HCT116 (cell line): ENCODE measurements around the gene ARMC3. TPM values are rescaled to one million over a fixed set of nuclear protein-coding genes. Genes with fewer than 3 reads are reported as not detected.

Experiments used
- ATAC-seq: fragments of 200-7000 bp; cut with Tn5 transposase; 2 replicates; pipeline ENCODE4 v1.9.1; 2020; ENCODE audit warnings: mild to moderate bottlenecking, moderate library complexity
- BruUV-seq: library from RNA; stranded (reverse); fragments of 400-500 nt; replicated peaks from 2 replicates; lab custom pipeline; 2021; lab: Mats Ljungman, UMichigan
- CTCF ChIA-PET: fragments of 300-600 bp; sonication (Branson Sonifier 250); formaldehyde crosslinking; loops from one replicate; lab custom pipeline; 2021; ENCODE audit warnings: antibody characterized with exemption; lab: Charles Lee
- POLR2A ChIA-PET: fragments of 300-600, 350-600 bp; sonication (Branson Sonifier 250); formaldehyde crosslinking; loops from one replicate; lab custom pipeline; 2021; ENCODE audit warnings: antibody characterized with exemption; lab: Charles Lee
- RAD21 ChIA-PET, 2 experiments: fragments of 300-600 bp; sonication (Branson Sonifier 250); formaldehyde crosslinking; loops; one replicate each; lab custom pipeline; 2023; ENCODE audit warnings: low total read pairs in 2 of 2; ENCODE audit not compliant: uncharacterized antibody in 2 of 2, unreplicated experiment in 2 of 2, low non-redundant PET in 1 of 2; lab: Charles Lee
- DNase-seq: peaks from one replicate; pipeline ENCODE4 v3.0.0-alpha.2; 2010; ENCODE audit warnings: low read depth, low spot score
- H2AFZ ChIP-seq: fragments of 200-600 bp; shearing (Covaris generic), sonication (generic); 2 replicates; pipeline ENCODE4 v1.6.1; 2017; ENCODE audit warnings: low read depth, mixed run types, mixed read lengths, antibody characterized with exemption, low read length; ENCODE audit not compliant: poor library complexity, severe bottlenecking
- H3K27ac ChIP-seq: 2 replicates; pipeline ENCODE4 v1.5.1; 2012; ENCODE audit warnings: low read depth, low read length
- H3K27me3 ChIP-seq: fragments of 200-600 bp; sonication (generic); 2 replicates; pipeline ENCODE4 v1.6.1; 2016; ENCODE audit warnings: mixed run types, low read length, mixed read lengths; ENCODE audit not compliant: insufficient read depth
- H3K36me3 ChIP-seq, 2 experiments: fragments of 200-500 bp in 1 of 2; fragments of 200-600 bp in 1 of 2; sonication (Bioruptor generic) in 1 of 2; sonication (generic) in 1 of 2; 2 replicates each; pipeline versions ENCODE4 v1.5.1 to v1.6.1; 2014 to 2016; ENCODE audit warnings: low read length in 2 of 2, inconsistent platforms in 1 of 2, mixed read lengths in 1 of 2, mixed run types in 1 of 2; ENCODE audit not compliant: insufficient read depth in 2 of 2, control insufficient read depth in 1 of 2
- H3K4me1 ChIP-seq, 2 experiments: fragments of 200-600 bp in 1 of 2; sonication (generic) in 1 of 2; 2 replicates each; pipeline versions ENCODE4 v1.5.1 to v1.6.1; 2012 to 2017; ENCODE audit warnings: low read length in 2 of 2, inconsistent platforms in 1 of 2, mild to moderate bottlenecking in 1 of 2, mixed read lengths in 1 of 2, mixed run types in 1 of 2, moderate library complexity in 1 of 2; ENCODE audit not compliant: insufficient read depth in 2 of 2, control insufficient read depth in 1 of 2
- H3K4me2 ChIP-seq: fragments of 200-600 bp; sonication (generic); 2 replicates; pipeline ENCODE4 v1.6.1; 2017; ENCODE audit warnings: mixed run types, low read length, mixed read lengths
- H3K4me3 ChIP-seq, 2 experiments: fragments of 200-600 bp in 1 of 2; sonication (generic) in 1 of 2; replicated peaks in 1 of 2; 2 replicates each; pipeline ENCODE4 v1.5.1; 2011 to 2016; ENCODE audit warnings: low read length in 2 of 2, control low read depth in 1 of 2, low read depth in 1 of 2, mild to moderate bottlenecking in 1 of 2, mixed read lengths in 1 of 2, mixed run types in 1 of 2
- H3K79me2 ChIP-seq: fragments of 200-600 bp; sonication (generic); 2 replicates; pipeline ENCODE4 v1.6.1; 2017; ENCODE audit warnings: mild to moderate bottlenecking, mixed run types, low read length, moderate library complexity, mixed read lengths; ENCODE audit not compliant: insufficient read depth
- H3K9ac ChIP-seq: fragments of 200-600 bp; sonication (generic); 2 replicates; pipeline ENCODE4 v1.6.1; 2016; ENCODE audit warnings: low read length, mixed read lengths
- H3K9me2 ChIP-seq: fragments of 200-600 bp; sonication (generic), shearing (Covaris generic); 2 replicates; pipeline ENCODE4 v1.6.1; 2017; ENCODE audit warnings: mixed run types, mild to moderate bottlenecking, moderate library complexity; ENCODE audit not compliant: insufficient read depth
- H3K9me3 ChIP-seq, 2 experiments: fragments of 200-500 bp in 1 of 2; fragments of 200-600 bp in 1 of 2; sonication (Bioruptor generic) in 1 of 2; sonication (generic) in 1 of 2; 2 replicates each; pipeline ENCODE4 v1.6.1; 2014 to 2017; ENCODE audit warnings: low read length in 2 of 2, mixed read lengths in 2 of 2, inconsistent platforms in 1 of 2, low read depth in 1 of 2, mild to moderate bottlenecking in 1 of 2, mixed run types in 1 of 2, moderate library complexity in 1 of 2; ENCODE audit not compliant: control insufficient read depth in 1 of 2, insufficient read depth in 1 of 2
- H4K20me1 ChIP-seq: fragments of 200-600 bp; sonication (generic), shearing (Covaris generic); 2 replicates; pipeline ENCODE4 v1.6.1; 2017; ENCODE audit warnings: mixed run types, mild to moderate bottlenecking, moderate library complexity; ENCODE audit not compliant: insufficient read depth
- CBX3 ChIP-seq: IDR thresholded peaks from 2 replicates; pipeline ENCODE4 v1.6.1; 2012; ENCODE audit warnings: low read depth
- CEBPB ChIP-seq: IDR thresholded peaks from 2 replicates; pipeline ENCODE4 v1.6.1; 2012; ENCODE audit warnings: low read depth
- EGR1 ChIP-seq: IDR thresholded peaks from 2 replicates; pipeline ENCODE4 v1.6.1; 2012; ENCODE audit warnings: low read depth
- ELF1 ChIP-seq: IDR thresholded peaks from 2 replicates; pipeline ENCODE4 v1.6.1; 2012; ENCODE audit warnings: low read depth, borderline replicate concordance
- EZH2phosphoT487 ChIP-seq: fragments of 200-600 bp; IDR thresholded peaks from 2 replicates; pipeline ENCODE4 v1.6.1; 2018; ENCODE audit warnings: antibody characterized with exemption, borderline replicate concordance
- FOSL1 ChIP-seq: IDR thresholded peaks from 2 replicates; pipeline ENCODE4 v1.6.1; 2012; ENCODE audit warnings: low read depth
- JUND ChIP-seq: IDR thresholded peaks from 2 replicates; pipeline ENCODE4 v1.6.1; 2012
- POLR2A ChIP-seq: IDR thresholded peaks from 2 replicates; pipeline ENCODE4 v1.7.0; 2011; ENCODE audit warnings: borderline replicate concordance; ENCODE audit not compliant: insufficient read depth, insufficient read length; ENCODE audit errors: extremely low read depth
- POLR2AphosphoS5 ChIP-seq: IDR thresholded peaks from 2 replicates; pipeline ENCODE4 v1.6.1; 2011; ENCODE audit warnings: mild to moderate bottlenecking, low read depth, low read length, moderate library complexity
- RAD21 ChIP-seq: IDR thresholded peaks from 2 replicates; pipeline ENCODE4 v1.6.1; 2012; ENCODE audit warnings: low read depth, mild to moderate bottlenecking
- SIN3A ChIP-seq: IDR thresholded peaks from 2 replicates; pipeline ENCODE4 v1.6.1; 2012; ENCODE audit warnings: low read depth
- TCF7L2 ChIP-seq: IDR thresholded peaks from 2 replicates; pipeline ENCODE4 v1.7.0; 2011; ENCODE audit warnings: borderline replicate concordance, inconsistent platforms; ENCODE audit not compliant: insufficient read depth, insufficient read length; ENCODE audit errors: extremely low read depth
- ZFX ChIP-seq: fragments of 450-650 bp; IDR thresholded peaks from 2 replicates; pipeline ENCODE4 v1.6.1; 2017
- ZNF274 ChIP-seq: fragments of 200-500 bp; sonication (Bioruptor generic); IDR thresholded peaks from 2 replicates; pipeline ENCODE4 v1.6.1; 2014; ENCODE audit warnings: mild to moderate bottlenecking, low read depth, low read length, inconsistent platforms
- intact Hi-C: fragments of 100-400 bp; cut with micrococcal nuclease; formaldehyde crosslinking; loops from 2 replicates; pipeline ENCODE4 v1.10.0; 2022
- total RNA-seq: library from RNA; stranded (reverse); gene quantifications from one replicate; pipeline ENCODE4 v1.2.1, GENCODE V29; 2021; ENCODE audit not compliant: unreplicated experiment
- TF ChIP-seq, protein P1 (sequence below): IDR thresholded peaks from 2 replicates; pipeline ENCODE4 v1.6.1; 2012; ENCODE audit warnings: low read depth
- TF ChIP-seq, protein P2 (sequence below): IDR thresholded peaks from 2 replicates; pipeline ENCODE4 v1.6.1; 2011; ENCODE audit warnings: mild to moderate bottlenecking, low read length, moderate library complexity; ENCODE audit not compliant: insufficient replicate concordance; ENCODE audit errors: extremely low read depth
- TF ChIP-seq, protein P3 (sequence below), 3 experiments: fragments of 200-600 bp in 1 of 3; sonication (generic) in 1 of 3; IDR thresholded peaks in 2 of 3; conservative IDR thresholded peaks in 1 of 3; 2 replicates each; pipeline ENCODE4 v1.5.1; 2012 to 2017; ENCODE audit warnings: low read depth in 2 of 3, low read length in 2 of 3, antibody characterized with exemption in 1 of 3, borderline replicate concordance in 1 of 3, control low read depth in 1 of 3, mild to moderate bottlenecking in 1 of 3, mixed read lengths in 1 of 3, mixed run types in 1 of 3, moderate library complexity in 1 of 3; ENCODE audit not compliant: insufficient read depth in 1 of 3
- TF ChIP-seq, protein P4 (sequence below): IDR thresholded peaks from 2 replicates; pipeline ENCODE4 v1.6.1; 2012
- TF ChIP-seq, protein P5 (sequence below): IDR thresholded peaks from 2 replicates; pipeline ENCODE4 v1.6.1; 2012

ARMC3 gene
- total RNA-seq, 1 experiment from 2014 or later, result 2.6 TPM

DNA sequence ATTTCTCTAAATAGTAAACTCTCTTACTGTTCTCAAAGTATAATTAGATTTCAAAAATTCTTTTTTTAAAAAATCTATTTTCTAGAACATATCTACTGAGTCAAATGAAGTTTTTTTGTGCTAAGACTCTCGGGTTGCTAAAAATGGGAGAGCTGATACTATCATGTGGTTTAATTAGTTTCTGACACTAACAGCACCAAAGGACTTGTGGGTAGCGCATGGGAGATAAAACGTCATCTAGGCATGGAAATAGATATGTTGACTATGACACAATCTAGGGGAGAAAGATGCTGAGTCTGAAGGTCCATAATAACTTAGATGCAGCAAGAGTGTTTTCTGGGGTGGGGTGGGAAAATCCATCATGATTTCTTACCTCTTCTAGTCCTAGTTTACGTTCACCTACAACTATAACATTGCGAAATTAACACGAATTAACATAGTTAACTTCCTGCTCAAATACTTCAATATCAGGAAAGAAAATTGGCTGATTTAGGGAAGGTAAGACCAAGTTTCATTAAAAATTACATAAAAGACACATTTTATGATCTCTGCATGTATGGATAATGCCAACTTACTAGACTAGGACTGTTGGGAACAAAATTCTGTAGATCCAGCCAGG is 14.3 kb upstream of the ARMC3 start:
- intact Hi-C loops, result no loop called here
- ATAC-seq, result no peak
- CTCF ChIA-PET, result no interaction called here
- Histone ChIP-seq H3K27ac (no peak overlapping the region), H3K79me2 (no peaks in the 10 kb centered on the region), H3K27me3 (no peaks in the 10 kb centered on the region), H3K9ac (no peak overlapping the region), H2AFZ (no peak overlapping the region)
- TF ChIP-seq POLR2A (no peak), EGR1 (no peak), POLR2AphosphoS5 (no peak), EZH2phosphoT487 (no peak), ZNF274 (no peak), CBX3 (no peak), SIN3A (no peak), ZFX (no peak), TCF7L2 (no peak), RAD21 (no peak), JUND (no peak), ELF1 (no peak), FOSL1 (no peak), CEBPB (no peak)
- TF ChIP-seq, protein P1, sequence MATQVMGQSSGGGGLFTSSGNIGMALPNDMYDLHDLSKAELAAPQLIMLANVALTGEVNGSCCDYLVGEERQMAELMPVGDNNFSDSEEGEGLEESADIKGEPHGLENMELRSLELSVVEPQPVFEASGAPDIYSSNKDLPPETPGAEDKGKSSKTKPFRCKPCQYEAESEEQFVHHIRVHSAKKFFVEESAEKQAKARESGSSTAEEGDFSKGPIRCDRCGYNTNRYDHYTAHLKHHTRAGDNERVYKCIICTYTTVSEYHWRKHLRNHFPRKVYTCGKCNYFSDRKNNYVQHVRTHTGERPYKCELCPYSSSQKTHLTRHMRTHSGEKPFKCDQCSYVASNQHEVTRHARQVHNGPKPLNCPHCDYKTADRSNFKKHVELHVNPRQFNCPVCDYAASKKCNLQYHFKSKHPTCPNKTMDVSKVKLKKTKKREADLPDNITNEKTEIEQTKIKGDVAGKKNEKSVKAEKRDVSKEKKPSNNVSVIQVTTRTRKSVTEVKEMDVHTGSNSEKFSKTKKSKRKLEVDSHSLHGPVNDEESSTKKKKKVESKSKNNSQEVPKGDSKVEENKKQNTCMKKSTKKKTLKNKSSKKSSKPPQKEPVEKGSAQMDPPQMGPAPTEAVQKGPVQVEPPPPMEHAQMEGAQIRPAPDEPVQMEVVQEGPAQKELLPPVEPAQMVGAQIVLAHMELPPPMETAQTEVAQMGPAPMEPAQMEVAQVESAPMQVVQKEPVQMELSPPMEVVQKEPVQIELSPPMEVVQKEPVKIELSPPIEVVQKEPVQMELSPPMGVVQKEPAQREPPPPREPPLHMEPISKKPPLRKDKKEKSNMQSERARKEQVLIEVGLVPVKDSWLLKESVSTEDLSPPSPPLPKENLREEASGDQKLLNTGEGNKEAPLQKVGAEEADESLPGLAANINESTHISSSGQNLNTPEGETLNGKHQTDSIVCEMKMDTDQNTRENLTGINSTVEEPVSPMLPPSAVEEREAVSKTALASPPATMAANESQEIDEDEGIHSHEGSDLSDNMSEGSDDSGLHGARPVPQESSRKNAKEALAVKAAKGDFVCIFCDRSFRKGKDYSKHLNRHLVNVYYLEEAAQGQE, result no peak
- TF ChIP-seq, protein P2, sequence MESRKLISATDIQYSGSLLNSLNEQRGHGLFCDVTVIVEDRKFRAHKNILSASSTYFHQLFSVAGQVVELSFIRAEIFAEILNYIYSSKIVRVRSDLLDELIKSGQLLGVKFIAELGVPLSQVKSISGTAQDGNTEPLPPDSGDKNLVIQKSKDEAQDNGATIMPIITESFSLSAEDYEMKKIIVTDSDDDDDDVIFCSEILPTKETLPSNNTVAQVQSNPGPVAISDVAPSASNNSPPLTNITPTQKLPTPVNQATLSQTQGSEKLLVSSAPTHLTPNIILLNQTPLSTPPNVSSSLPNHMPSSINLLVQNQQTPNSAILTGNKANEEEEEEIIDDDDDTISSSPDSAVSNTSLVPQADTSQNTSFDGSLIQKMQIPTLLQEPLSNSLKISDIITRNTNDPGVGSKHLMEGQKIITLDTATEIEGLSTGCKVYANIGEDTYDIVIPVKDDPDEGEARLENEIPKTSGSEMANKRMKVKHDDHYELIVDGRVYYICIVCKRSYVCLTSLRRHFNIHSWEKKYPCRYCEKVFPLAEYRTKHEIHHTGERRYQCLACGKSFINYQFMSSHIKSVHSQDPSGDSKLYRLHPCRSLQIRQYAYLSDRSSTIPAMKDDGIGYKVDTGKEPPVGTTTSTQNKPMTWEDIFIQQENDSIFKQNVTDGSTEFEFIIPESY, result no peak
- TF ChIP-seq, protein P3, sequence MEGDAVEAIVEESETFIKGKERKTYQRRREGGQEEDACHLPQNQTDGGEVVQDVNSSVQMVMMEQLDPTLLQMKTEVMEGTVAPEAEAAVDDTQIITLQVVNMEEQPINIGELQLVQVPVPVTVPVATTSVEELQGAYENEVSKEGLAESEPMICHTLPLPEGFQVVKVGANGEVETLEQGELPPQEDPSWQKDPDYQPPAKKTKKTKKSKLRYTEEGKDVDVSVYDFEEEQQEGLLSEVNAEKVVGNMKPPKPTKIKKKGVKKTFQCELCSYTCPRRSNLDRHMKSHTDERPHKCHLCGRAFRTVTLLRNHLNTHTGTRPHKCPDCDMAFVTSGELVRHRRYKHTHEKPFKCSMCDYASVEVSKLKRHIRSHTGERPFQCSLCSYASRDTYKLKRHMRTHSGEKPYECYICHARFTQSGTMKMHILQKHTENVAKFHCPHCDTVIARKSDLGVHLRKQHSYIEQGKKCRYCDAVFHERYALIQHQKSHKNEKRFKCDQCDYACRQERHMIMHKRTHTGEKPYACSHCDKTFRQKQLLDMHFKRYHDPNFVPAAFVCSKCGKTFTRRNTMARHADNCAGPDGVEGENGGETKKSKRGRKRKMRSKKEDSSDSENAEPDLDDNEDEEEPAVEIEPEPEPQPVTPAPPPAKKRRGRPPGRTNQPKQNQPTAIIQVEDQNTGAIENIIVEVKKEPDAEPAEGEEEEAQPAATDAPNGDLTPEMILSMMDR (IDR thresholded peaks at IDR 0.05 in 2 of 3, conservative IDR thresholded peaks at IDR 0.05 in 1 of 3; ENCODE audit: borderline replicate concordance in 1 of 3, insufficient read depth in 1 of 3, low read depth in 2 of 3, low read length in 2 of 3), result no peak
- TF ChIP-seq, protein P4, sequence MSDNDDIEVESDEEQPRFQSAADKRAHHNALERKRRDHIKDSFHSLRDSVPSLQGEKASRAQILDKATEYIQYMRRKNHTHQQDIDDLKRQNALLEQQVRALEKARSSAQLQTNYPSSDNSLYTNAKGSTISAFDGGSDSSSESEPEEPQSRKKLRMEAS, result no peak
- TF ChIP-seq, protein P5, sequence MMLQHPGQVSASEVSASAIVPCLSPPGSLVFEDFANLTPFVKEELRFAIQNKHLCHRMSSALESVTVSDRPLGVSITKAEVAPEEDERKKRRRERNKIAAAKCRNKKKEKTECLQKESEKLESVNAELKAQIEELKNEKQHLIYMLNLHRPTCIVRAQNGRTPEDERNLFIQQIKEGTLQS, result no peak
- TF ChIP-seq, all 23 proteins: peak for 0
- BruUV-seq, result no TSS peak
- Histone ChIP-seq H4K20me1 (no peaks in the 10 kb centered on the region), H3K36me3 (no peaks in the 10 kb centered on the region), H3K9me3 (peaks cover 0 to 7% of the 10 kb centered on the region in 2 experiments; a peak in 2 of 4 replicates), H3K9me2 (no peaks in the 10 kb centered on the region), H3K4me2 (no peak overlapping the region), H3K4me3 (no peak overlapping the region), H3K4me1 (no peaks in the 10 kb centered on the region)
- ChIA-PET POLR2A (no interaction called here), RAD21 (no interaction called here)
- DNase-seq, result no peak
